COLO668 (cell line): ENCODE data around the gene HOXA2.

Experiments
- DNase-seq: peaks from one replicate; lab custom pipeline; 2025; ENCODE audit not compliant: unreplicated experiment; lab: John Stamatoyannopoulos, UW

HOXA2 gene

GRCh38 chr7:27080844-27081436 lies 21.5 kb downstream of the HOXA2 start:
- no peak for DNase-seq

GRCh38 chr7:27079234-27079975 lies 23.1 kb downstream of the HOXA2 start:
- DNase-seq, result no peak

- DNase-seq, result no peak
Observed at GRCh38 chr7:27078616-27079233, 23.8 kb downstream of the HOXA2 start.

- DNase-seq, result no peak
Observed at GRCh38 chr7:27073076-27073475, 29.4 kb downstream of the HOXA2 start.

GRCh38 chr7:27071622-27072390 lies 30.7 kb downstream of the HOXA2 start:
- DNase-seq, result no peak

GRCh38 chr7:27068259-27068658 lies 34.2 kb downstream of the HOXA2 start:
- no peak for DNase-seq

GRCh38 chr7:27066148-27066547 lies 36.3 kb downstream of the HOXA2 start:
- no peak for DNase-seq

GRCh38 chr7:27065709-27066108 lies 36.8 kb downstream of the HOXA2 start:
- DNase-seq, result no peak

GRCh38 chr7:27064661-27065060 lies 37.8 kb downstream of the HOXA2 start:
- DNase-seq, result no peak

- no peak for DNase-seq
Observed at GRCh38 chr7:27064159-27064558, 38.3 kb downstream of the HOXA2 start.

- DNase-seq, result no peak
Observed at GRCh38 chr7:27062946-27063345, 39.5 kb downstream of the HOXA2 start.

- no peak for DNase-seq
Observed at GRCh38 chr7:27053153-27053552, 49.3 kb downstream of the HOXA2 start.

- DNase-seq, result no peak
Observed at GRCh38 chr7:27051451-27051850, 51.0 kb downstream of the HOXA2 start.
